Neuronal stem cell (in vitro differentiated cells): ENCODE measurements around the gene RNF215.

Experiments
- DNase-seq: peaks from one replicate; pipeline ENCODE4 v3.0.0-alpha.2; 2013; ENCODE audit warnings: low spot score
- H2AFZ ChIP-seq: one replicate; pipeline ENCODE4 v1.6.1; 2013; ENCODE audit warnings: mild to moderate bottlenecking, low read length, inconsistent platforms
- H2AK5ac ChIP-seq: 2 replicates; pipeline ENCODE4 v1.6.1; 2013; ENCODE audit warnings: low read depth, mild to moderate bottlenecking, inconsistent platforms, low read length, moderate library complexity, mixed read lengths
- H2BK120ac ChIP-seq: 2 replicates; pipeline ENCODE4 v1.6.1; 2013; ENCODE audit warnings: low read depth, mild to moderate bottlenecking, inconsistent platforms, low read length, moderate library complexity, mixed read lengths
- H2BK12ac ChIP-seq: one replicate; pipeline ENCODE4 v1.6.1; 2013; ENCODE audit warnings: low read length, inconsistent platforms
- H2BK15ac ChIP-seq: 2 replicates; pipeline ENCODE4 v1.6.1; 2013; ENCODE audit warnings: mild to moderate bottlenecking, low read length, inconsistent platforms, mixed read lengths
- H2BK5ac ChIP-seq: one replicate; pipeline ENCODE4 v1.6.1; 2013; ENCODE audit warnings: inconsistent platforms, mild to moderate bottlenecking, low read length, moderate library complexity
- H3K14ac ChIP-seq: one replicate; pipeline ENCODE4 v1.6.1; 2013; ENCODE audit warnings: low read length, inconsistent platforms
- H3K18ac ChIP-seq: 2 replicates; pipeline ENCODE4 v1.6.1; 2013; ENCODE audit warnings: low read length, inconsistent platforms
- H3K23ac ChIP-seq: 2 replicates; pipeline ENCODE4 v1.6.1; 2013; ENCODE audit warnings: low read depth, mild to moderate bottlenecking, mixed read lengths, low read length, inconsistent platforms; ENCODE audit not compliant: poor library complexity
- H3K27ac ChIP-seq: replicated peaks from 3 replicates; pipeline ENCODE4 v1.5.1; 2013; ENCODE audit warnings: low read length, inconsistent platforms
- H3K27me3 ChIP-seq, 3 experiments: 2 replicates each; pipeline ENCODE4 v1.6.1; 2013; ENCODE audit warnings: low read length in 3 of 3, mild to moderate bottlenecking in 2 of 3, inconsistent platforms in 1 of 3, low read depth in 1 of 3, mixed read lengths in 1 of 3, moderate library complexity in 1 of 3; ENCODE audit not compliant: control insufficient read depth in 3 of 3, insufficient read depth in 3 of 3
- H3K36me3 ChIP-seq, 2 donors: replicated peaks in 1 of 2; 2 replicates each; pipeline ENCODE4 v1.6.1; 2013; ENCODE audit warnings: low read length in 2 of 2; ENCODE audit not compliant: control insufficient read depth in 2 of 2, insufficient read depth in 2 of 2
- H3K4ac ChIP-seq: 2 replicates; pipeline ENCODE4 v1.6.1; 2013; ENCODE audit warnings: inconsistent platforms, mild to moderate bottlenecking, low read length, moderate library complexity
- H3K4me1 ChIP-seq, 2 donors: 1 replicate in 1 of 2; 2 replicates in 1 of 2; pipeline ENCODE4 v1.6.1; 2013; ENCODE audit warnings: low read length in 2 of 2, low read depth in 1 of 2; ENCODE audit not compliant: control insufficient read depth in 2 of 2, insufficient read depth in 1 of 2
- H3K4me2 ChIP-seq: one replicate; pipeline ENCODE4 v1.6.1; 2013; ENCODE audit warnings: mild to moderate bottlenecking, low read length, inconsistent platforms; ENCODE audit not compliant: insufficient read depth, poor library complexity, severe bottlenecking
- H3K4me3 ChIP-seq, 2 donors: 2 replicates each; pipeline ENCODE4 v1.5.1; 2013; ENCODE audit warnings: low read length in 2 of 2, mild to moderate bottlenecking in 2 of 2, inconsistent platforms in 1 of 2, moderate library complexity in 1 of 2
- H3K79me1 ChIP-seq: one replicate; pipeline ENCODE4 v1.6.1; 2013; ENCODE audit warnings: low read depth, mild to moderate bottlenecking, inconsistent platforms, low read length, moderate library complexity
- H3K9ac ChIP-seq: one replicate; pipeline ENCODE4 v1.6.1; 2013; ENCODE audit warnings: mild to moderate bottlenecking, low read depth, low read length, inconsistent platforms; ENCODE audit not compliant: poor library complexity
- H3K9me3 ChIP-seq, 2 donors: replicated peaks in 1 of 2; 2 replicates each; pipeline versions ENCODE3 to v1.6.1; 2013; ENCODE audit warnings: low read length in 2 of 2, mild to moderate bottlenecking in 2 of 2, inconsistent platforms in 1 of 2, low read depth in 1 of 2, mixed read lengths in 1 of 2, moderate library complexity in 1 of 2; ENCODE audit not compliant: control insufficient read depth in 2 of 2, insufficient read depth in 1 of 2
- H4K8ac ChIP-seq: one replicate; pipeline ENCODE4 v1.6.1; 2013; ENCODE audit warnings: low read depth, mild to moderate bottlenecking, inconsistent platforms, low read length, moderate library complexity
- H4K91ac ChIP-seq: one replicate; pipeline ENCODE4 v1.6.1; 2013; ENCODE audit warnings: low read length, low read depth, mild to moderate bottlenecking, inconsistent platforms; ENCODE audit not compliant: poor library complexity
- WGBS, 2 donors: extraction: QIAGEN DNeasy Blood & Tissue Kit; methylation state at CpG; one replicate each; pipeline ENCODE4 v1.1.7; 2013; ENCODE audit warnings: missing lambda C conversion rate in 2 of 2, mixed read lengths in 1 of 2; ENCODE audit not compliant: insufficient read length in 2 of 2, insufficient replicate concordance in 1 of 2; ENCODE audit errors: extremely low coverage in 2 of 2; 5-methylcytosine and 5-hydroxymethylcytosine counted together

Gene RNF215

DNA sequence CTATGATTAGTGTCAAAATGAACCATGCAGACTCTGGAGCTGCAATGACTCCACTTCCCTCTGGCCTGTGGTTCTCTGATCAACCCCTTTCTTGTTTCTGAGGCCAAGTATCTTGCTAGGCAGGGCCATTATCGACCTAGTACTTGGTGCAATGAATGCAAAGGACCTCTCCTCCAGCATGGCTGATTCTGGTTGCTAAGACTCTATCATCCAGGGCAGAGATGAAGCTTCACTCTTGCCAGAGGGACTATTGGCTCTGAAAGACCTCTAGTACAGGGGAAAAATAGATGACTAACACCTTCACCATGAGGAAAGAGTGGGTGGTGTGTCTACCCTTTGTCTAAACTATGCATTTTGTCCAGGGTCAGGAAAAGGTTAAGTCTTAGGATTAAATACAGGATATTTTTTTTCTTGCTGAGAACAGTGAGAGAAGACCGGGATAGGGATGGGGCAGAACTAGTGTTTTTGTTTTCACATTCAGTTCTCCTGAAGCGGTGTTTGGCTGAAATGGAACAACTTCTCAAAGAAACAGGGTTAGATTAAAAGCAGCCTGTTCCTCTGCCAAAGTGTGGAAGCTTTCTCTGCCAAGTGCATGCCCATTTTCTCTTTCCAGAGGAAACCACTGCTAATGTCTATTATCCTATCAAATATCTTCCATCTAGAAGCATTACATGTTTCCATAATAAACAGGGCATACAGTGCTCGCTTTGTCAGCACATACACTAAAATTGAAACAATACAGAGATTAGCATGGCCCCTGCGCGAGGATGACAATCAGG, 33.3 kb upstream of the RNF215 start:
- no peaks in the 10 kb centered on the region for H3K79me1 ChIP-seq
- no peak overlapping the region for H3K23ac ChIP-seq
- H2BK120ac ChIP-seq, result no peak overlapping the region
- no peak overlapping the region for H3K4ac ChIP-seq
- H2AK5ac ChIP-seq, result no peak overlapping the region
- peaks cover 16 to 32% of the 10 kb centered on the region in 2 donors for H3K4me1 ChIP-seq
- H3K9me3 ChIP-seq, result no peaks in the 10 kb centered on the region
- no peak overlapping the region for H2BK5ac ChIP-seq
- no peak overlapping the region for H3K14ac ChIP-seq
- H2BK15ac ChIP-seq, result no peak overlapping the region
- H3K9ac ChIP-seq, result no peak overlapping the region
- H3K4me2 ChIP-seq, result no peak overlapping the region
- DNase-seq, result no peak
- no peaks in the 10 kb centered on the region for H3K27me3 ChIP-seq
- H2AFZ ChIP-seq, result no peak overlapping the region
- H4K8ac ChIP-seq, result no peak overlapping the region
- H3K27ac ChIP-seq, result no peak overlapping the region
- H3K18ac ChIP-seq, result no peak overlapping the region
- no peak overlapping the region for H3K4me3 ChIP-seq
- H4K91ac ChIP-seq, result no peak overlapping the region
- no CpG with 5 or more reads among the region's 6 CpGs for WGBS, 2 donors
- H2BK12ac ChIP-seq, result no peak overlapping the region
- H3K36me3 ChIP-seq, result peaks cover 4 to 41% of the 10 kb centered on the region in 2 donors

DNA sequence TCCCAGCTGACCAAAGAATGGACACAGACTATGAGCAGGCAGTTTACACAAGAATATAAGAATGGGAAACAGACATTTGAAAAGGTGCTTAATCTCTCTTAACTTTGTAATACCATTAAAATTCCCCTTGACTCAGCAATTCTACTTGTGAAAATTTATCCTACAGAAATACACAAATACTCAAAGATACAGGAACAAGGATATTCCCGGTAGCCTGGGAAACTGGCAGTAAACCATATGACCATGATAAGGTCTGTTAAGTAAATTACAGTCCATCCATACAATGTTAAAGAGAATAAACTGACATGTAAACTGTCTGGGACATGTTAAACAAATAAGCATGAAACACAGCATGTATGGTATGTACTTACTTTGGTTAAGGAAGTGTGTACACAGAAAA, 29.6 kb upstream of the RNF215 start:
- Histone ChIP-seq H3K4me3 (no peak overlapping the region), H2AFZ (no peak overlapping the region), H2BK5ac (no peak overlapping the region), H3K14ac (no peak overlapping the region), H3K4me2 (no peak overlapping the region), H4K8ac (no peak overlapping the region), H2AK5ac (no peak overlapping the region), H3K79me1 (no peaks in the 10 kb centered on the region), H3K9ac (no peak overlapping the region), H4K91ac (no peak overlapping the region), H3K27me3 (no peaks in the 10 kb centered on the region), H3K4ac (no peak overlapping the region), H3K4me1 (peaks cover 0 to 13% of the 10 kb centered on the region in 2 donors), H2BK12ac (no peak overlapping the region), H2BK15ac (no peak overlapping the region), H3K18ac (no peak overlapping the region), H3K36me3 (peaks cover 4 to 52% of the 10 kb centered on the region in 2 donors), H3K9me3 (no peaks in the 10 kb centered on the region), H2BK120ac (no peak overlapping the region), H3K23ac (no peak overlapping the region), H3K27ac (no peak overlapping the region)
- DNase-seq, result no peak
- WGBS, 2 donors, result no CpG with 5 or more reads among the region's 1 CpG

- Histone ChIP-seq H3K27ac (no peak overlapping the region), H2BK5ac (no peak overlapping the region), H2BK120ac (no peak overlapping the region), H2BK15ac (no peak overlapping the region), H3K79me1 (no peaks in the 10 kb centered on the region), H4K8ac (no peak overlapping the region), H3K14ac (no peak overlapping the region), H2AFZ (no peak overlapping the region), H3K23ac (no peak overlapping the region), H2AK5ac (no peak overlapping the region), H4K91ac (no peak overlapping the region), H3K4ac (no peak overlapping the region), H3K4me2 (no peak overlapping the region), H3K9me3 (no peaks in the 10 kb centered on the region), H3K9ac (no peak overlapping the region), H3K4me1 (peaks cover 0 to 9% of the 10 kb centered on the region in 2 donors), H3K36me3 (peaks cover 4 to 50% of the 10 kb centered on the region in 2 donors), H3K18ac (no peak overlapping the region), H3K4me3 (no peak overlapping the region), H2BK12ac (no peak overlapping the region), H3K27me3 (no peaks in the 10 kb centered on the region)
- WGBS, 2 donors, result no CpG with 5 or more reads among the region's 2 CpGs
- DNase-seq, result no peak
Measured at GRCh38 chr22:30416403-30416802, 29.2 kb upstream of the RNF215 start.

DNA sequence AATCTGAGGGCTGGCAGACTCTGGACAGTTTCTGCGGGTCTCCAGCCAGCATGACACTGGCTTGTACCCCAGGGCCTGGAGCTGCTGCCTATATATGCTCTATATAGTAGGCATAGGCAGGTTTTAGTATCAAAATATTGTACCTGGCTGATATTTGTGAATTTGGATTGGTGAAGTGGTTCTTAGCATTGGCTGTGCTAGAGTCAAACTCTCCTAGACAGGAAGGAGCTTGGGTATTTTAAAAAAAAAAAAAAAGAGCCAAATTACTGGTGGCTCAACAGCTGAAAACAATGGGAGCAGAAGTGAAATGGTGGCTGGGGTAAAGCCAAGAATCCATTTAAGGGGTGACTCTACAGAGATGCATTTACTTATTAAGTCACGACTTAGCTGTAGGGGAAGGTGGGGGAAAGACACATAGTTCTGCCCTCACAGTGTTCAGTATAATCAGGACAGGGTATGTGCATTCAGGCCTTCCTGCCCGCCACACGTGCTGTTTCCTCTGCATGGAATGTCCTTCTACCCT, 27.4 kb upstream of the RNF215 start:
- H2BK120ac ChIP-seq, result no peak overlapping the region
- no peak overlapping the region for H2AK5ac ChIP-seq
- no peak overlapping the region for H2BK12ac ChIP-seq
- no peak overlapping the region for H4K8ac ChIP-seq
- no peaks in the 10 kb centered on the region for H3K9me3 ChIP-seq
- no peaks in the 10 kb centered on the region for H3K79me1 ChIP-seq
- no peak overlapping the region for H2BK5ac ChIP-seq
- no peaks in the 10 kb centered on the region for H3K27me3 ChIP-seq
- no peak overlapping the region for H3K14ac ChIP-seq
- peaks cover 4 to 44% of the 10 kb centered on the region in 2 donors for H3K36me3 ChIP-seq
- H3K4ac ChIP-seq, result no peak overlapping the region
- WGBS, 2 donors, result no CpG with 5 or more reads among the region's 4 CpGs
- no peak for DNase-seq
- no peak overlapping the region for H4K91ac ChIP-seq
- no peak overlapping the region for H3K23ac ChIP-seq
- H3K4me3 ChIP-seq, result no peak overlapping the region
- no peak overlapping the region for H3K27ac ChIP-seq
- H2BK15ac ChIP-seq, result no peak overlapping the region
- no peak overlapping the region for H3K4me2 ChIP-seq
- no peak overlapping the region for H2AFZ ChIP-seq
- H3K18ac ChIP-seq, result no peak overlapping the region
- H3K4me1 ChIP-seq, result no peaks in the 10 kb centered on the region
- H3K9ac ChIP-seq, result no peak overlapping the region
